Cardiac muscle cell (in vitro differentiated cells and primary cell): ENCODE data around the gene NIM1K. TPM values are rescaled to one million over a fixed set of nuclear protein-coding genes. Genes with fewer than 3 reads are reported as not detected.
"Not testable (repeated sequence)": the region's sequence is repeated elsewhere in the genome, so short reads cannot be mapped to it uniquely, and the experiment has no call there.

Experiments
- DNase-seq, 2 donors: peaks; one replicate each; pipeline versions ENCODE4 v3.0.0 to v3.0.0-alpha.2; 2010 to 2017; ENCODE audit warnings: low read depth in 1 of 2, low spot score in 1 of 2
- H3K27ac ChIP-seq: fragments of 200-600 bp; sonication (generic); 2 replicates; pipeline ENCODE4 v1.5.1; 2016
- H3K27me3 ChIP-seq: fragments of 200-600 bp; sonication (generic); 2 replicates; pipeline ENCODE4 v1.6.0; 2016; ENCODE audit warnings: control low read depth
- H3K36me3 ChIP-seq: fragments of 200-600 bp; sonication (generic); 2 replicates; pipeline ENCODE4 v1.5.1; 2016; ENCODE audit warnings: control low read depth
- H3K4me1 ChIP-seq: fragments of 200-600 bp; sonication (generic); 2 replicates; pipeline ENCODE4 v1.8.1; 2017; ENCODE audit warnings: low read depth, mild to moderate bottlenecking, mixed run types
- H3K4me3 ChIP-seq: fragments of 200-600 bp; sonication (generic); 2 replicates; pipeline ENCODE4 v1.5.1; 2016; ENCODE audit warnings: mild to moderate bottlenecking
- H3K9me3 ChIP-seq: fragments of 200-600 bp; sonication (generic); 2 replicates; pipeline ENCODE4 v1.5.1; 2017; ENCODE audit warnings: low read depth, mild to moderate bottlenecking, control low read depth
- polyA plus RNA-seq: library from polyadenylated mRNA; unstranded; fragments of >200 nt; fragmentation: Nextera tagmentation; extraction: Ambion mirVana; gene quantifications from 2 replicates; pipeline ENCODE4 v1.2.1, GENCODE V29; 2016
- total RNA-seq: library from RNA; depleted of rRNA; stranded (reverse); fragments of >200 nt; gene quantifications from 2 replicates; pipeline ENCODE4 v1.2.3, GENCODE V29; 2016
- TF ChIP-seq, protein P1 (sequence below): IDR thresholded peaks from 2 replicates; pipeline ENCODE4 v1.5.1; 2012; ENCODE audit warnings: low read depth, mild to moderate bottlenecking, low read length

NIM1K gene
- total and polyA plus RNA-seq, 2 experiments from 2014 or later: 0.27 to 0.98 TPM

DNA sequence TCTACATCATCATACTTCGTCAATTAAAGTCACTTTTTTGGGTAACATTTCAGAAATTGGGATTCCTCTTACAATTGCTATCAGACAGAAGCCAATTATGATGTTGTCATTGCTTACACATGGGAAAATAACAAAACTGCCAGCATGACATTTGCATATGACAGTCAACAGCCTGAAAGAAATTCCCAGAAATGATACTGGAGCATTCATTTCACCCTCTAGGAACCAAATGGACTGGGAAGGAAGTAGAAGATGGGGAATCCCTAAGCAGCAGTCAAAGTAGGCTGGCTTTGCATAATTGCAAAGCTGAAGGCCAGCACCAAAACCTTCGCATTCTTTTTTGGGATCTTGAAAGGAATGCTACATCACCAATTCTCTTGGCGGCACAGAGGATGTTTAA lies 110.5 kb downstream of the NIM1K start:
- Histone ChIP-seq H3K27ac (peak overlapping the region; percentile 10), H3K36me3 (peaks cover 15% of the 10 kb centered on the region), H3K4me1 (peaks cover 47% of the 10 kb centered on the region), H3K9me3 (no peaks in the 10 kb centered on the region), H3K27me3 (no peaks in the 10 kb centered on the region), H3K4me3 (no peak overlapping the region)
- TF ChIP-seq, protein P1, sequence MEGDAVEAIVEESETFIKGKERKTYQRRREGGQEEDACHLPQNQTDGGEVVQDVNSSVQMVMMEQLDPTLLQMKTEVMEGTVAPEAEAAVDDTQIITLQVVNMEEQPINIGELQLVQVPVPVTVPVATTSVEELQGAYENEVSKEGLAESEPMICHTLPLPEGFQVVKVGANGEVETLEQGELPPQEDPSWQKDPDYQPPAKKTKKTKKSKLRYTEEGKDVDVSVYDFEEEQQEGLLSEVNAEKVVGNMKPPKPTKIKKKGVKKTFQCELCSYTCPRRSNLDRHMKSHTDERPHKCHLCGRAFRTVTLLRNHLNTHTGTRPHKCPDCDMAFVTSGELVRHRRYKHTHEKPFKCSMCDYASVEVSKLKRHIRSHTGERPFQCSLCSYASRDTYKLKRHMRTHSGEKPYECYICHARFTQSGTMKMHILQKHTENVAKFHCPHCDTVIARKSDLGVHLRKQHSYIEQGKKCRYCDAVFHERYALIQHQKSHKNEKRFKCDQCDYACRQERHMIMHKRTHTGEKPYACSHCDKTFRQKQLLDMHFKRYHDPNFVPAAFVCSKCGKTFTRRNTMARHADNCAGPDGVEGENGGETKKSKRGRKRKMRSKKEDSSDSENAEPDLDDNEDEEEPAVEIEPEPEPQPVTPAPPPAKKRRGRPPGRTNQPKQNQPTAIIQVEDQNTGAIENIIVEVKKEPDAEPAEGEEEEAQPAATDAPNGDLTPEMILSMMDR: no peak
- no peak for DNase-seq

DNA sequence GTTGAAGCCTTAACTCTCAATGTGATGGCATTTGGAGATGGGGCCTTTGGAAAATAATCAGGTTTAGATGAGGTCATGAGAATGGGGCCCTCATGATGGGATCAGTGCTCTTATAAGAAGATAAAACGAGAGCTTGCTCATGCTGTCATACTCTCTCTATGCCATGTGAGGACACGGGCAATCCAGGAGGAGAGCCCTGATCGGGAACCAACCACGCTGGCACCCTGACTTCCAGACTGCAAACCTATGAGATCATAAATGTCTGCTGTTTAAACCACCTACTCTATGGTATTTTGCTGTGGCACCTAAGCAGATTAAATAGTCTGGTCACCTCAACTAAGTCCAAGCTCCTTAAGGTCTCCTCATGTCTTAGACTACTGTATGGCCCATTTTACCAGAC lies 111.2 kb downstream of the NIM1K start:
- H3K9me3 ChIP-seq: no peaks in the 10 kb centered on the region
- H3K36me3 ChIP-seq: peaks cover 9% of the 10 kb centered on the region
- peak overlapping the region; percentile 10 for H3K27ac ChIP-seq
- TF ChIP-seq, protein P1: no peak
- H3K4me1 ChIP-seq: peaks cover 47% of the 10 kb centered on the region
- no peak overlapping the region for H3K4me3 ChIP-seq
- no peak for DNase-seq
- no peaks in the 10 kb centered on the region for H3K27me3 ChIP-seq

DNA sequence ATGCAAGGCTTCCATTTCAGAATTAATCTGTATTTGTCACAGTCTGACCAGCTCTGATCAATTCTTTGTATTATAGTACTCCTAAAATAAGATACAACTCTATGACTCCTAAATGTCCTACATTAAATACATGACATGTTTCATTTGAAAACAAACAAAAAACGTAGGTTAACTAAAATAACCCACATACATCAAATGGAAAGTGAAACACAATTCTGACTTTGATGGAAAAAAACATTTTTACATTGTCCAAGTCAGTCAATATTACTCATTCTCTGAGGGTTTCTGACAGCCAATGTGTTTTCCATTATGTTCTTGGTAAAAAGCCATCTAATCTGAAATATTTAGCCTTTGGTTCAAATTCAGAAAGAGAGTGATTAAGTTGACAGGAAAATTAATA lies 112.5 kb downstream of the NIM1K start:
- H3K4me1 ChIP-seq: peaks cover 60% of the 10 kb centered on the region
- no peak overlapping the region for H3K4me3 ChIP-seq

DNA sequence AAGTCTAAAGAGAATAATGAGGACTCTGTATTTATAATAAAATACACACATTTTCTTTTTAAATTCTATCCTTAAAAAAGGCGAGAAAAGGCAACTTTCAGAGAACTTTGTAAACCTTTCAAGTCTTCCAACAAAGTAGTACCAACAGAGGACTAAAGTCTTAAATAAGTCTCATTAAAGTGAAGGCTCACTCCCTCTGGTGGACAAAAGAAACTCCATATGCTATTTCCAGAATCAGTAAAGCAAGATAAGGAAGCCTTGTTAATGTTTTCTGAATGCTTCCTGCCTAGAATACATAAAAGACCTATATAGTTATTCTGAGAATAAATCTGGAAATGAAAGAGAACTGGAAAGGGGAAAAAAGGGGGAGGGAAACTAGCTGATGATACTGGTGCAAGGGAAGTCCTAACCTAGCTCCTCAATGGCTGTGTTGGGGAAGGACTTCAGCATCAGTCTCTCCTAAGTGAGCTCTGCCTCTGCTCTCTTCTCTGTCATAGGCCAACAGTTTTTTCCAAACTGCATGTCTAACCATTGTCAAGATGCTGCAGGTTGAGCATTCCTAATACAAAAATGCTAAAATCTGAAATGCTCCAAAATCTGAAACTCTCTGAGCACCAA lies 114.0 kb downstream of the NIM1K start:
- H3K27ac ChIP-seq: peak overlapping the region; percentile 55
- H3K36me3 ChIP-seq: no peaks in the 10 kb centered on the region
- TF ChIP-seq, protein P1: peak; percentile 74
- no peaks in the 10 kb centered on the region for H3K9me3 ChIP-seq
- H3K27me3 ChIP-seq: no peaks in the 10 kb centered on the region
- H3K4me3 ChIP-seq: no peak overlapping the region
- peaks cover 68% of the 10 kb centered on the region for H3K4me1 ChIP-seq
- peak; percentile 69 to 79 for DNase-seq

More for the DNA sequence above, 112.5 kb downstream of the NIM1K start:
- peak in 1 of 2 donors; percentile 36 for DNase-seq
- Histone ChIP-seq H3K27ac (no peak overlapping the region), H3K9me3 (no peaks in the 10 kb centered on the region), H3K36me3 (no peaks in the 10 kb centered on the region), H3K27me3 (no peaks in the 10 kb centered on the region)
- TF ChIP-seq, protein P1: no peak

DNA sequence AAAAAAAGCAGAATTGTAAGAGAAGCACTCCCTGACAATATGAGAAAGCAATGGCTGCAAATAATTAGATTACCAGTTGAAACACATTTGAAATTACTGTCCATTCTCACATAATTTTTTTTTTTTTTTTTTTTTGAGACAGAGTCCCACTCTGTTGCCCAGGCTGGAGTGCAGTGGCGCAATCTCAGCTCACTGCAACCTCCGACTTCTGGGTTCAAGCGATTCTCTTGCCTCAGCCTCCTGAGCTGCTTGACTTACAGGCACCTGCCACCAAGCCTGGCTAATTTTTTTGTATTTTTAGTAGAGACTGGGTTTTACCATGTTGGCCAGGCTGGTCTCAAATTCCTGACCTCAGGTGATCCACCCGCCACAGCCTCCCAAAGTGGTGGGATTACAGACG lies 114.9 kb downstream of the NIM1K start:
- Histone ChIP-seq H3K4me1 (peaks cover 67% of the 10 kb centered on the region), H3K27ac (peak overlapping the region; percentile 59)
- H3K4me3 ChIP-seq, H3K27me3 ChIP-seq, DNase-seq, H3K36me3 ChIP-seq, H3K9me3 ChIP-seq: not testable (repeated sequence)

DNA sequence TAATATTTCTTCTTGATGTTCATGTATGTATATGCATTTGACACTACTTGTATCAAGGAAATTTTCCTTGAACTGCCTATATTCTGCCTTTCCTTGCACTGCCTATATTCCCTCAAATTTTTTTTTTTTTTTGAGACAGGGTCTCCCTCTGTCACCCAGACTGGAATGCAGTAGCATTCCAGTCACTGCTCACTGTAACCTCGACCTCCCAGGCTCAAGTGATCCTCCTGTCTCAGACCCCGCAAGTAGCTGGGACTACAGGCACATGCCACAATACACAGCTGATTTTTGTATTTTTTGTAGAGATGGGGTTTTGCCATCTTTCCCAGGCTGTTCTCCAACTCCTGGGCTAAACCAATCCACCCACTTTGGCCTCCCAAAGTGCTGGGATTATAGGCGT lies 117.1 kb downstream of the NIM1K start:
- no peaks in the 10 kb centered on the region for H3K36me3 ChIP-seq
- H3K4me3 ChIP-seq: no peak overlapping the region
- TF ChIP-seq, protein P1: no peak
- H3K4me1 ChIP-seq: peaks cover 52% of the 10 kb centered on the region
- no peaks in the 10 kb centered on the region for H3K9me3 ChIP-seq
- H3K27ac ChIP-seq: peak overlapping the region; percentile 59
- no peaks in the 10 kb centered on the region for H3K27me3 ChIP-seq
- DNase-seq: no peak
